22Rv1 (cell line): ENCODE results near the gene METTL26.

Source experiments
- CTCF ChIP-seq: fragments of 450-650 bp; IDR thresholded peaks from 2 replicates; pipeline ENCODE4 v1.5.1; 2017; ENCODE audit warnings: mild to moderate bottlenecking
- ZFX ChIP-seq: fragments of 450-650 bp; IDR thresholded peaks from 2 replicates; pipeline ENCODE4 v1.6.1; 2017; ENCODE audit warnings: antibody characterized with exemption, borderline replicate concordance

GRCh38 chr16:640614-641013 is 4.5 kb upstream of the METTL26 start:
- TF ChIP-seq CTCF: no peak
- no peak for TF ChIP-seq ZFX
